Measurements from ENCODE around the gene ROR1. TPM values are rescaled to one million over a fixed set of nuclear protein-coding genes. Genes with fewer than 3 reads are reported as not detected.

Gene ROR1
- total and polyA plus RNA-seq, 2 donors (not counting 1 experiment from before 2014, with no cell fraction given), result 0.46 to 16.0 TPM

DNA sequence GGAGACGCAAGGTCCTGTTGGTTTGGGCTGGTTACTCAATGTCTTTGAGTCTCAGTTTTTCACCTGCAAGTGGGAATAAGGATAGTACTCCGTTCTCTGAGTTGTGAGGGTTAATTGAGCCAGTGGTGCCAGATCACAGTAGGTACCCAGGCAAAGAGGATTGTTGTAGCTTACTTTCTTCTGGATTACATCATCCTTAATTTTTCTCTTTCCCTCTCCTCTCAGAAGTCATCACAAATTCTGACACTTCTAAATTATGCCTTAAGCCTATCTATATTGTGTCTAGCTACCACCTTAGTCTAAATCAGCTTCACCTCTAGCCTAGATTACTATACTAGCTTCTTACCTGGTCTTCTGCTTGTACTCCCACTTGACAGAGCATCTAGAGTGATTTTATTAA, 149.5 kb downstream of the ROR1 start:
- H3K4me3 Mint-ChIP-seq, result no peak overlapping the region
- intact Hi-C loops (cut with micrococcal nuclease), result no loop called here
- no peak for TF ChIP-seq EZH2 (IDR thresholded peaks at IDR 0.05; ENCODE audit: borderline replicate concordance, insufficient read depth, low read depth, low read length, poor library complexity, severe bottlenecking)
- TF ChIP-seq, protein P1, sequence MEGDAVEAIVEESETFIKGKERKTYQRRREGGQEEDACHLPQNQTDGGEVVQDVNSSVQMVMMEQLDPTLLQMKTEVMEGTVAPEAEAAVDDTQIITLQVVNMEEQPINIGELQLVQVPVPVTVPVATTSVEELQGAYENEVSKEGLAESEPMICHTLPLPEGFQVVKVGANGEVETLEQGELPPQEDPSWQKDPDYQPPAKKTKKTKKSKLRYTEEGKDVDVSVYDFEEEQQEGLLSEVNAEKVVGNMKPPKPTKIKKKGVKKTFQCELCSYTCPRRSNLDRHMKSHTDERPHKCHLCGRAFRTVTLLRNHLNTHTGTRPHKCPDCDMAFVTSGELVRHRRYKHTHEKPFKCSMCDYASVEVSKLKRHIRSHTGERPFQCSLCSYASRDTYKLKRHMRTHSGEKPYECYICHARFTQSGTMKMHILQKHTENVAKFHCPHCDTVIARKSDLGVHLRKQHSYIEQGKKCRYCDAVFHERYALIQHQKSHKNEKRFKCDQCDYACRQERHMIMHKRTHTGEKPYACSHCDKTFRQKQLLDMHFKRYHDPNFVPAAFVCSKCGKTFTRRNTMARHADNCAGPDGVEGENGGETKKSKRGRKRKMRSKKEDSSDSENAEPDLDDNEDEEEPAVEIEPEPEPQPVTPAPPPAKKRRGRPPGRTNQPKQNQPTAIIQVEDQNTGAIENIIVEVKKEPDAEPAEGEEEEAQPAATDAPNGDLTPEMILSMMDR (IDR thresholded peaks at IDR 0.05), result no peak
- no peak overlapping the region for H2AFZ ChIP-seq (ENCODE audit: insufficient read depth, low read depth, low read length, poor library complexity, severe bottlenecking)
- H3K27me3 Mint-ChIP-seq, result peaks cover 3% of the 10 kb centered on the region
- H3K9me3 ChIP-seq (ENCODE audit: control extremely low read depth in 1 of 3, control insufficient read depth in 2 of 3, insufficient read depth in 1 of 3, low read length in 2 of 3), result no peaks in the 10 kb centered on the region
- ATAC-seq (ENCODE audit: low read depth), result no peak
- H3K4me1 Mint-ChIP-seq, result no peaks in the 10 kb centered on the region
- H3K4me2 ChIP-seq (replicated peaks; ENCODE audit: low read depth, low read length, poor library complexity, severe bottlenecking), result no peak overlapping the region
- no peak overlapping the region for H3K27ac ChIP-seq (ENCODE audit: low read length in 2 of 2)
- H3K4me3 ChIP-seq (ENCODE audit: control extremely low read depth in 1 of 5, extremely low read depth in 1 of 5, insufficient read depth in 1 of 5, low read depth in 2 of 5, low read length in 4 of 5), result no peak overlapping the region
- CTCF ChIA-PET, result interaction anchor here (1.3 to 3.1 kb wide), 2 partner anchors 15 to 231 kb away, joined by 3 to 8 read pairs; no protein-coding TSS in a partner anchor
- 100% methylated on average over 2 of the region's 2 CpGs for WGBS (ENCODE audit: insufficient coverage)
- no peaks in the 10 kb centered on the region for H3K79me2 ChIP-seq (ENCODE audit: control insufficient read depth, insufficient read depth, low read length)
- H3K4me1 ChIP-seq (ENCODE audit: control insufficient read depth in 2 of 2, insufficient read depth in 2 of 2, low read length in 2 of 2), result no peaks in the 10 kb centered on the region
- H4K20me1 ChIP-seq (ENCODE audit: control insufficient read depth, insufficient read depth, low read length, poor library complexity, severe bottlenecking), result no peaks in the 10 kb centered on the region
- no peak overlapping the region for H3K27ac Mint-ChIP-seq
- DNase-seq, result no peak
- no peak overlapping the region for H3K9ac ChIP-seq (ENCODE audit: low read length)
- no peaks in the 10 kb centered on the region for H3K36me3 ChIP-seq (replicated peaks in 1 of 2; ENCODE audit: control extremely low read depth in 1 of 2, control insufficient read depth in 1 of 2, extremely low read depth in 1 of 2, insufficient read depth in 2 of 2, low read length in 1 of 2)
- no peaks in the 10 kb centered on the region for H3K9me3 Mint-ChIP-seq (ENCODE audit: insufficient read depth)
- H3K27me3 ChIP-seq (replicated peaks in 1 of 4; ENCODE audit: control extremely low read depth in 1 of 4, control insufficient read depth in 3 of 4, insufficient read depth in 4 of 4, low read length in 3 of 4), result no peaks in the 10 kb centered on the region
- POLR2A ChIA-PET, result no interaction called here

DNA sequence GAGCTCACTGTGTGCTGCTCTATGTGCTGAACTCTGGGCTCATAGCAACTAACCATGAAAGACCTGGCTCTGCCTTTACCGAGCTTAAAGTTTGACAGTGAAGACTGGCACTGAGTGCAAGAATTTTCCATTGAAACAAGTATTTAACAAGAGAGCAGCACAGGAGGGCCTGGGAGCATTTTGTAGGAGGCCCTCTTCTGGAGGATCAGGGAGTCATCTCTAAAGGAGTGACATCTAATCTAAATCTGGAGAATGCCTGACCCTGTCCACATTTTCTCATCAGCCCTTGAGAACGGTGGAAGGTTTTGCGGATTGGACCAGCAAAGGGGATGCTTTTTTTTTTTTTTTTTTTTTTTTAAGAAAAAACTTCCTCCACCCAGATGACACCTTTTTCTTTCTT, 150.8 kb downstream of the ROR1 start:
- Histone ChIP-seq H2AFZ (ENCODE audit: insufficient read depth, low read depth, low read length, poor library complexity, severe bottlenecking) (no peak overlapping the region), H3K79me2 (ENCODE audit: control insufficient read depth, insufficient read depth, low read length) (no peaks in the 10 kb centered on the region), H3K4me3 (ENCODE audit: control extremely low read depth in 1 of 5, extremely low read depth in 1 of 5, insufficient read depth in 1 of 5, low read depth in 2 of 5, low read length in 4 of 5) (no peak overlapping the region), H3K4me2 (replicated peaks; ENCODE audit: low read depth, low read length, poor library complexity, severe bottlenecking) (no peak overlapping the region), H3K27me3 (replicated peaks in 1 of 4; ENCODE audit: control extremely low read depth in 1 of 4, control insufficient read depth in 3 of 4, insufficient read depth in 4 of 4, low read length in 3 of 4) (no peaks in the 10 kb centered on the region), H4K20me1 (ENCODE audit: control insufficient read depth, insufficient read depth, low read length, poor library complexity, severe bottlenecking) (no peaks in the 10 kb centered on the region), H3K4me1 (ENCODE audit: control insufficient read depth in 2 of 2, insufficient read depth in 2 of 2, low read length in 2 of 2) (no peaks in the 10 kb centered on the region), H3K9me3 (ENCODE audit: control extremely low read depth in 1 of 3, control insufficient read depth in 2 of 3, insufficient read depth in 1 of 3, low read length in 2 of 3) (no peaks in the 10 kb centered on the region), H3K36me3 (replicated peaks in 1 of 2; ENCODE audit: control extremely low read depth in 1 of 2, control insufficient read depth in 1 of 2, extremely low read depth in 1 of 2, insufficient read depth in 2 of 2, low read length in 1 of 2) (no peaks in the 10 kb centered on the region), H3K9ac (ENCODE audit: low read length) (no peak overlapping the region), H3K27ac (ENCODE audit: low read length in 2 of 2) (no peak overlapping the region)
- CTCF ChIA-PET, result interaction anchor here (0.7 kb wide), 1 partner anchor 319 kb away, joined by 4 read pairs; no protein-coding TSS in a partner anchor
- no peaks in the 10 kb centered on the region for H3K4me1 Mint-ChIP-seq
- ATAC-seq (ENCODE audit: low read depth) (no peak), DNase-seq (no peak)
- intact Hi-C loops (cut with micrococcal nuclease), result no loop called here
- H3K9me3 Mint-ChIP-seq (ENCODE audit: insufficient read depth), result no peaks in the 10 kb centered on the region
- POLR2A ChIA-PET, result no interaction called here
- peaks cover 1% of the 10 kb centered on the region for H3K27me3 Mint-ChIP-seq
- H3K27ac Mint-ChIP-seq, result no peak overlapping the region
- no CpG with 5 or more reads among the region's 3 CpGs for WGBS (ENCODE audit: insufficient coverage)
- no peak for TF ChIP-seq EZH2 (IDR thresholded peaks at IDR 0.05; ENCODE audit: borderline replicate concordance, insufficient read depth, low read depth, low read length, poor library complexity, severe bottlenecking)
- TF ChIP-seq, protein P1 (IDR thresholded peaks at IDR 0.05), result no peak
- no peak overlapping the region for H3K4me3 Mint-ChIP-seq
